Endothelial cell of umbilical vein (primary cell): ENCODE measurements around the gene LRRC7. TPM values are rescaled to one million over a fixed set of nuclear protein-coding genes. Genes with fewer than 3 reads are reported as not detected.

Experiments
- BruUV-seq: library from RNA; stranded (reverse); fragments of 400-500 nt; replicated peaks from 2 replicates; lab custom pipeline; 2021; lab: Mats Ljungman, UMichigan
- CTCF ChIA-PET: fragments of 300-600, 350-600 bp; sonication (Branson Sonifier 250); formaldehyde crosslinking; loops from one replicate; lab custom pipeline; 2021; ENCODE audit warnings: antibody characterized with exemption, inconsistent platforms; lab: Charles Lee
- POLR2A ChIA-PET: fragments of 300-600, 350-600 bp; sonication (Branson Sonifier 250); formaldehyde crosslinking; loops from one replicate; lab custom pipeline; 2021; ENCODE audit warnings: antibody characterized with exemption, inconsistent platforms; lab: Charles Lee
- DNase-seq: peaks from one replicate; pipeline ENCODE4 v3.0.0-alpha.2; 2011; ENCODE audit warnings: low read depth, low spot score
- FAIRE-seq: peaks from 2 replicates; lab custom pipeline; 2011; peaks lifted over from hg19 to GRCh38; lab: Jason Lieb, UNC
- H2AFZ ChIP-seq: 2 replicates; pipeline ENCODE4 v1.6.0; 2012; ENCODE audit warnings: low read depth, low read length, control low read depth, inconsistent platforms
- H3K27ac ChIP-seq: 2 replicates; pipeline ENCODE4 v1.5.1; 2011; ENCODE audit warnings: low read depth, mild to moderate bottlenecking, control low read depth, low read length, moderate library complexity; ENCODE audit not compliant: insufficient read depth
- H3K27me3 ChIP-seq, 2 experiments: 2 replicates each; pipeline versions ENCODE4 v1.6.0 to v1.6.1; 2011; ENCODE audit warnings: low read length in 2 of 2, mixed read lengths in 1 of 2; ENCODE audit not compliant: control insufficient read depth in 2 of 2, insufficient read depth in 2 of 2
- H3K36me3 ChIP-seq, 2 experiments: 2 replicates in 1 of 2; 3 replicates in 1 of 2; pipeline ENCODE4 v1.5.1; 2011; ENCODE audit warnings: low read length in 2 of 2, mild to moderate bottlenecking in 1 of 2, moderate library complexity in 1 of 2; ENCODE audit not compliant: control insufficient read depth in 2 of 2, insufficient read depth in 2 of 2; ENCODE audit errors: extremely low read depth in 1 of 2
- H3K4me1 ChIP-seq: 3 replicates; pipeline ENCODE4 v1.5.1; 2011; ENCODE audit warnings: mild to moderate bottlenecking, low read length; ENCODE audit not compliant: control insufficient read depth, insufficient read depth; ENCODE audit errors: extremely low read depth
- H3K4me2 ChIP-seq: 2 replicates; pipeline ENCODE4 v1.6.1; 2011; ENCODE audit warnings: low read length, control low read depth, mixed read lengths; ENCODE audit not compliant: insufficient read depth
- H3K4me3 ChIP-seq, 3 experiments: fragments of 200-600 bp in 1 of 3; sonication (generic), shearing (Covaris generic) in 1 of 3; replicated peaks in 1 of 3; 2 replicates each; pipeline ENCODE4 v1.5.1; 2011 to 2016; ENCODE audit warnings: control low read depth in 3 of 3, low read length in 3 of 3, mild to moderate bottlenecking in 2 of 3, inconsistent platforms in 1 of 3, low read depth in 1 of 3, moderate library complexity in 1 of 3; ENCODE audit not compliant: insufficient read depth in 1 of 3
- H3K79me2 ChIP-seq: 2 replicates; pipeline ENCODE4 v1.6.0; 2012; ENCODE audit warnings: low read length, inconsistent platforms; ENCODE audit not compliant: control insufficient read depth, insufficient read depth
- H3K9ac ChIP-seq: replicated peaks from 2 replicates; pipeline ENCODE3; 2011; ENCODE audit warnings: low read length, control low read depth; ENCODE audit not compliant: insufficient read depth; ENCODE audit errors: extremely low read depth
- H3K9me1 ChIP-seq: replicated peaks from 3 replicates; pipeline ENCODE4 v1.6.0; 2011; ENCODE audit warnings: mild to moderate bottlenecking, low read length; ENCODE audit not compliant: control insufficient read depth, insufficient read depth; ENCODE audit errors: extremely low read depth
- H3K9me3 ChIP-seq: replicated peaks from 2 replicates; pipeline ENCODE4 v1.5.1; 2012; ENCODE audit warnings: low read length, inconsistent platforms; ENCODE audit not compliant: control insufficient read depth, insufficient read depth
- H4K20me1 ChIP-seq: replicated peaks from 2 replicates; pipeline ENCODE3; 2011; ENCODE audit warnings: mild to moderate bottlenecking, low read length; ENCODE audit not compliant: control insufficient read depth, insufficient read depth; ENCODE audit errors: extremely low read depth
- CTCF ChIP-seq, 2 donors: IDR thresholded peaks; 1 replicate in 1 of 2; 2 replicates in 1 of 2; pipeline ENCODE4 v1.5.1; 2011; ENCODE audit warnings: low read length in 2 of 2, mild to moderate bottlenecking in 2 of 2, moderate library complexity in 2 of 2, control low read depth in 1 of 2, inconsistent platforms in 1 of 2, low read depth in 1 of 2; ENCODE audit not compliant: insufficient read depth in 1 of 2; ENCODE audit errors: extremely low read depth in 1 of 2
- FOS ChIP-seq: IDR thresholded peaks from 2 replicates; pipeline ENCODE4 v1.6.1; 2011; ENCODE audit warnings: mild to moderate bottlenecking, low read length, moderate library complexity, borderline replicate concordance; ENCODE audit not compliant: insufficient read depth
- GATA2 ChIP-seq: IDR thresholded peaks from 2 replicates; pipeline ENCODE4 v1.7.0; 2011; ENCODE audit warnings: low read depth, mild to moderate bottlenecking, moderate library complexity, mixed read lengths, low read length; ENCODE audit not compliant: insufficient read length, insufficient read depth
- JUN ChIP-seq: IDR thresholded peaks from 2 replicates; pipeline ENCODE4 v1.6.1; 2011; ENCODE audit warnings: borderline replicate concordance, low read depth; ENCODE audit not compliant: insufficient read length, insufficient read depth
- MAX ChIP-seq: IDR thresholded peaks from 2 replicates; pipeline ENCODE4 v1.6.1; 2011; ENCODE audit not compliant: insufficient read depth, insufficient read length
- POLR2A ChIP-seq: IDR thresholded peaks from 2 replicates; pipeline ENCODE4 v1.6.1; 2012; ENCODE audit warnings: low read depth, mild to moderate bottlenecking, control low read depth, low read length
- POLR2AphosphoS5 ChIP-seq: IDR thresholded peaks from 2 replicates; pipeline ENCODE4 v1.6.1; 2012; ENCODE audit warnings: low read depth, mild to moderate bottlenecking, control low read depth, low read length, moderate library complexity; ENCODE audit not compliant: insufficient read depth
- dilution Hi-C: fragments of 300-500 bp; cut with MboI; formaldehyde crosslinking; loops from one replicate; pipeline ENCODE4 v1.15.0; 2019; ENCODE audit warnings: low sequenced_read_pairs; ENCODE audit not compliant: extremely low pct_ligation_motif_present
- intact Hi-C: fragments of 100-400 bp; cut with micrococcal nuclease; formaldehyde crosslinking; loops from one replicate; pipeline ENCODE4 v1.10.0; 2022
- polyA plus RNA-seq, 4 experiments: library from polyadenylated mRNA; depleted of rRNA in 3 of 4; stranded (reverse) in 3 of 4; unstranded in 1 of 4; fragments of >200 nt; gene quantifications; 2 replicates each; pipeline versions ENCODE4 v1.2.1 to v1.2.3, GENCODE V29; 2011 to 2012; ENCODE audit warnings: missing spikeins in 1 of 4
- total RNA-seq: library from RNA; stranded (reverse); gene quantifications from 2 replicates; pipeline ENCODE4 v1.2.3, GENCODE V29; 2021

The LRRC7 gene
- total and polyA plus RNA-seq, 2 donors (not counting 3 experiments of a cell fraction or from before 2014, with no cell fraction given): 0.11 to 0.58 TPM

- Histone ChIP-seq H3K4me3 (no peak overlapping the region), H3K79me2 (no peaks in the 10 kb centered on the region), H3K4me1 (no peaks in the 10 kb centered on the region), H3K36me3 (no peaks in the 10 kb centered on the region), H2AFZ (no peak overlapping the region), H4K20me1 (no peaks in the 10 kb centered on the region), H3K27ac (no peak overlapping the region), H3K9me3 (no peaks in the 10 kb centered on the region), H3K9me1 (no peaks in the 10 kb centered on the region), H3K27me3 (no peaks in the 10 kb centered on the region), H3K4me2 (no peak overlapping the region), H3K9ac (no peak overlapping the region)
- no peak for DNase-seq
- FAIRE-seq: no peak
- intact Hi-C loops: no loop called here
- BruUV-seq: no TSS peak
- CTCF ChIA-PET: interaction anchor here (2.1 kb wide), 1 partner anchor 8 kb away, joined by 6 read pairs; no protein-coding TSS in a partner anchor
- no peak for TF ChIP-seq POLR2AphosphoS5
- no peak for TF ChIP-seq CTCF (IDR thresholded peaks at IDR 0.05; ENCODE audit: extremely low read depth in 1 of 2, insufficient read depth in 1 of 2, low read depth in 1 of 2, low read length in 2 of 2)
- TF ChIP-seq MAX: no peak
- TF ChIP-seq GATA2: no peak
- TF ChIP-seq JUN: no peak
- dilution Hi-C loops: no loop called here
- POLR2A ChIA-PET: no interaction called here
Measured at GRCh38 chr1:69940231-69940630, 372.5 kb downstream of the LRRC7 start.

- H3K4me2 ChIP-seq: no peak overlapping the region
- H3K79me2 ChIP-seq: no peaks in the 10 kb centered on the region
- H3K27me3 ChIP-seq: no peaks in the 10 kb centered on the region
- H3K36me3 ChIP-seq: no peaks in the 10 kb centered on the region
- ChIA-PET CTCF (interaction anchor here (2.1 kb wide), 1 partner anchor 8 kb away, joined by 6 read pairs; no protein-coding TSS in a partner anchor), POLR2A (no interaction called here)
- H3K9me1 ChIP-seq: no peaks in the 10 kb centered on the region
- no peak for DNase-seq
- no peaks in the 10 kb centered on the region for H4K20me1 ChIP-seq
- no peaks in the 10 kb centered on the region for H3K4me1 ChIP-seq
- H3K4me3 ChIP-seq: no peak overlapping the region
- no peak overlapping the region for H2AFZ ChIP-seq
- no TSS peak for BruUV-seq
- intact Hi-C loops: no loop called here
- TF ChIP-seq JUN: no peak
- no peak for TF ChIP-seq FOS
- no peak for TF ChIP-seq POLR2AphosphoS5
- TF ChIP-seq GATA2: no peak
- no peak for TF ChIP-seq POLR2A
- no peak overlapping the region for H3K27ac ChIP-seq
- dilution Hi-C loops: no loop called here
- H3K9me3 ChIP-seq: no peaks in the 10 kb centered on the region
- no peak for FAIRE-seq
- H3K9ac ChIP-seq: no peak overlapping the region
Measured at GRCh38 chr1:69940816-69941215, 373.1 kb downstream of the LRRC7 start.
